Measurements from ENCODE around the gene ERBB4. TPM values are rescaled to one million over a fixed set of nuclear protein-coding genes. Genes with fewer than 3 reads are reported as not detected.

The ERBB4 gene
- total RNA-seq, 5 donors from 2014 or later (not counting 1 experiment from before 2014, with no cell fraction given) = 0.03 to 0.06 TPM; not detected in 3

DNA sequence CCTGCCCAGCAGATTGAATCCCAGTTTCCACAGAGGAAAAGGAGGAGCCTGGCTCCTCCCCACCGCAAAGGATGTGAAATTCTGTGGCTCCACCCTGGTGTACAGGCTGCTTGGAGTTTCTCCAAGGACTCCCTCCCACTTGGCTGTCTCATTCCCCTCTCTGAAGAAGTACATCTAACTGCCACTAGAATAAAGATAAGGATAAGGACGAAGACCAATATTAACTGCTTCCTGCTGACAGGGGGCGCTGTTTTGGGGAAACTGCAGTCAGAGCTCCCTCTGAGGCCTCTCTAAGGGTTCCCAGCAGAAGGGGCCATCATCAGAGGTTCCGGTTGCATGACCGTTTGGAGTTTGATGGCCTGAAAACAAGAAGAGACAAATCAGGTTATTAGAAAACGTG is 1191.3 kb downstream of the ERBB4 start:
- Mint-ChIP-seq H3K27ac (no peak overlapping the region), H3K4me1 (no peaks in the 10 kb centered on the region), H3K36me3 (no peaks in the 10 kb centered on the region), H3K4me3 (no peak overlapping the region), H3K9me3 (peaks cover 0 to 6% (median 3%) of the 10 kb centered on the region in 3 donors), H3K27me3 (no peaks in the 10 kb centered on the region)
- no peak overlapping the region for H3K4me3 ChIP-seq (ENCODE audit: control insufficient read depth in 1 of 2, extremely low read depth in 1 of 2, low read length in 1 of 2)
- H3K36me3 ChIP-seq (ENCODE audit: control insufficient read depth in 2 of 2, extremely low read depth in 1 of 2, insufficient read depth in 1 of 2, low read length in 1 of 2) = no peaks in the 10 kb centered on the region
- ATAC-seq (replicated peaks in 1 of 4) (no peak), DNase-seq (no peak)
- no peaks in the 10 kb centered on the region for H3K4me1 ChIP-seq (ENCODE audit: control insufficient read depth in 1 of 2, extremely low read depth in 1 of 2, insufficient read depth in 2 of 2, low read length in 2 of 2)
- H3K27me3 ChIP-seq (replicated peaks in 1 of 2; ENCODE audit: control insufficient read depth in 2 of 2, extremely low read depth in 1 of 2, insufficient read depth in 2 of 2, low read length in 1 of 2) = no peaks in the 10 kb centered on the region
- CTCF ChIA-PET = no interaction called here
- H3K9me3 ChIP-seq = no peaks in the 10 kb centered on the region
- H3K27ac ChIP-seq (ENCODE audit: low read length) = no peak overlapping the region
- WGBS (ENCODE audit: insufficient coverage) = 82% methylated on average over 4 of the region's 6 CpGs
- POLR2A ChIA-PET = no interaction called here

DNA sequence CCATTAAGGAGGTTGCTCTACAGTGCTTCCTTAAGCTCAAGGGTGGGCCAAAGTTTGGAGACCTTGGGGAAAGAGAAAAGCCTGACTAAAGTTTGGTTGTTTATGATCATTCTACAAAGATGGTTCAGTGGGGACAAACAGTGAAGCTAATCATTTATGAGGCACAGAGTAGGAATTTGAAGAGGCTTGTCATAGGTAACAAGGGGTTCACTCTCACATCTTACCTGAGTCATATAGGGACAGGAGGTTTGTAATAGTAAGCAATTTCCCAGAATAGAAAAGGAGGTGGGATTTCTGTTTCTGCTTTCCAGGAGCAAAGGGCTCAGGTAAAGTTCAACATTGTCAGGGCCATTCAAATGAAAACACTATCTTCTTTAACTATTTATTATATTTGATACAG is 1194.3 kb downstream of the ERBB4 start:
- H3K4me3 Mint-ChIP-seq = no peak overlapping the region
- no peak for DNase-seq
- ATAC-seq (replicated peaks in 1 of 4) = no peak
- H3K9me3 ChIP-seq = no peaks in the 10 kb centered on the region
- no peaks in the 10 kb centered on the region for H3K27me3 ChIP-seq (replicated peaks in 1 of 2; ENCODE audit: control insufficient read depth in 2 of 2, extremely low read depth in 1 of 2, insufficient read depth in 2 of 2, low read length in 1 of 2)
- H3K4me1 ChIP-seq (ENCODE audit: control insufficient read depth in 1 of 2, extremely low read depth in 1 of 2, insufficient read depth in 2 of 2, low read length in 2 of 2) = no peaks in the 10 kb centered on the region
- ChIA-PET CTCF (no interaction called here), POLR2A (no interaction called here)
- no peaks in the 10 kb centered on the region for H3K36me3 Mint-ChIP-seq
- no peak overlapping the region for H3K4me3 ChIP-seq (ENCODE audit: control insufficient read depth in 1 of 2, extremely low read depth in 1 of 2, low read length in 1 of 2)
- no peaks in the 10 kb centered on the region for H3K27me3 Mint-ChIP-seq
- H3K4me1 Mint-ChIP-seq = no peaks in the 10 kb centered on the region
- no peaks in the 10 kb centered on the region for H3K36me3 ChIP-seq (ENCODE audit: control insufficient read depth in 2 of 2, extremely low read depth in 1 of 2, insufficient read depth in 1 of 2, low read length in 1 of 2)
- H3K27ac Mint-ChIP-seq = no peak overlapping the region
- H3K27ac ChIP-seq (ENCODE audit: low read length) = no peak overlapping the region
- peaks cover 0 to 6% (median 3%) of the 10 kb centered on the region in 3 donors for H3K9me3 Mint-ChIP-seq

DNA sequence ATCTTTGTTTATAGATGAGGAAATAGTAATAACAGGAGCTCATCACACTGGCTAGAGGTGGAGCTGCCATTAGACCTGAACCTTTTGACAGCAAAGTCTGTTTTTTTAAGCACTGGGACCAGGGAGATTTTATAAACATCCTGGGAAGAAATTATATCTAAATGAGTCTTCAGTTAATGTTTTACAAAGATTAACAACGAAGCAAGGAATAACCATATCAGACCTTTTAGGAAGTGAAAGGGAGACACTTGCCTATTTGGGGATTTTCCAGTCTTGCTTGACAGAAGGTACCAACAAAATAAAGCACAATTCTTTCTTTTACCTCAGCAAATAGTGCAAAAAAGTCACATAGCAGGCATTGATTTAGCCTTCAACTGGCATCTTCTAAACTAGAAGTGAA is 1205.2 kb downstream of the ERBB4 start:
- H3K4me1 Mint-ChIP-seq = no peaks in the 10 kb centered on the region
- H3K4me3 Mint-ChIP-seq = no peak overlapping the region
- ATAC-seq (replicated peaks in 1 of 4) (no peak), DNase-seq (no peak)
- H3K36me3 Mint-ChIP-seq = no peaks in the 10 kb centered on the region
- H3K27me3 Mint-ChIP-seq = no peaks in the 10 kb centered on the region
- H3K27ac Mint-ChIP-seq = no peak overlapping the region
- H3K27ac ChIP-seq (ENCODE audit: low read length) = no peak overlapping the region
- no peaks in the 10 kb centered on the region for H3K9me3 ChIP-seq
- H3K27me3 ChIP-seq (replicated peaks in 1 of 2; ENCODE audit: control insufficient read depth in 2 of 2, extremely low read depth in 1 of 2, insufficient read depth in 2 of 2, low read length in 1 of 2) = no peaks in the 10 kb centered on the region
- WGBS (ENCODE audit: insufficient coverage) = no CpG with 5 or more reads among the region's 1 CpG
- H3K9me3 Mint-ChIP-seq = peaks cover 0 to 3% (median 0%) of the 10 kb centered on the region in 3 donors
- H3K36me3 ChIP-seq (ENCODE audit: control insufficient read depth in 2 of 2, extremely low read depth in 1 of 2, insufficient read depth in 1 of 2, low read length in 1 of 2) = no peaks in the 10 kb centered on the region
- POLR2A ChIA-PET = interaction anchor here in 1 of 2 donors (0.6 kb wide), 1 partner anchor 1731 kb away, joined by 3 read pairs; no protein-coding TSS in a partner anchor
- no peak overlapping the region for H3K4me3 ChIP-seq (ENCODE audit: control insufficient read depth in 1 of 2, extremely low read depth in 1 of 2, low read length in 1 of 2)
- no peaks in the 10 kb centered on the region for H3K4me1 ChIP-seq (ENCODE audit: control insufficient read depth in 1 of 2, extremely low read depth in 1 of 2, insufficient read depth in 2 of 2, low read length in 2 of 2)
- CTCF ChIA-PET = no interaction called here

DNA sequence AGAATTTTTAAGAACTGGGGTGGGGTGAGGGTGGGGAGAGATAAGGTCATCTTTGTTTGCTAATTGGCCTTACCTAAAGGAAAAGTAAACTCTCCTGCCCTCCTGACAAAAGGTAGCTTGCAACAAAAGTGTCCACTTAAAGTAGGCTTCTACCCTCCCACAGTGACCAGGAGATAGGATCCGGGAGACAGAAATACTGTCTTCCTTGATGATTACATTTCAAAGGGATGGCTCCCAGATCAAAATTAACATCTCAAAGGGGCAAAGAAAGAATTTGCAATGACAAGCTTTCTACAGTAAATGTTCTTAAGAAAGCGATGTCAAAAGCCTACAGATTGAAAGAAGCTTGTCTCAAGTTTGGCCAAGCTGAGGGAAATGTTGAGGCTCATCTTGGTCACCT is 1206.9 kb downstream of the ERBB4 start:
- H3K27me3 Mint-ChIP-seq = no peaks in the 10 kb centered on the region
- ChIA-PET CTCF (no interaction called here), POLR2A (interaction anchor here in 1 of 2 donors (0.6 to 0.7 kb wide), 2 partner anchors 62 to 1465 kb away, joined by 5 to 8 read pairs; no protein-coding TSS in a partner anchor)
- no peak overlapping the region for H3K4me3 Mint-ChIP-seq
- H3K9me3 Mint-ChIP-seq = peaks cover 0 to 2% (median 0%) of the 10 kb centered on the region in 3 donors
- ATAC-seq (replicated peaks in 1 of 4) = no peak
- 38% methylated on average over 1 of the region's 2 CpGs for WGBS (ENCODE audit: insufficient coverage)
- H3K27ac Mint-ChIP-seq = no peak overlapping the region
- no peaks in the 10 kb centered on the region for H3K36me3 Mint-ChIP-seq
- Histone ChIP-seq H3K27ac (ENCODE audit: low read length) (no peak overlapping the region), H3K9me3 (no peaks in the 10 kb centered on the region), H3K4me1 (ENCODE audit: control insufficient read depth in 1 of 2, extremely low read depth in 1 of 2, insufficient read depth in 2 of 2, low read length in 2 of 2) (no peaks in the 10 kb centered on the region), H3K27me3 (replicated peaks in 1 of 2; ENCODE audit: control insufficient read depth in 2 of 2, extremely low read depth in 1 of 2, insufficient read depth in 2 of 2, low read length in 1 of 2) (no peaks in the 10 kb centered on the region), H3K4me3 (ENCODE audit: control insufficient read depth in 1 of 2, extremely low read depth in 1 of 2, low read length in 1 of 2) (no peak overlapping the region), H3K36me3 (ENCODE audit: control insufficient read depth in 2 of 2, extremely low read depth in 1 of 2, insufficient read depth in 1 of 2, low read length in 1 of 2) (no peaks in the 10 kb centered on the region)
- H3K4me1 Mint-ChIP-seq = no peaks in the 10 kb centered on the region
- no peak for DNase-seq

DNA sequence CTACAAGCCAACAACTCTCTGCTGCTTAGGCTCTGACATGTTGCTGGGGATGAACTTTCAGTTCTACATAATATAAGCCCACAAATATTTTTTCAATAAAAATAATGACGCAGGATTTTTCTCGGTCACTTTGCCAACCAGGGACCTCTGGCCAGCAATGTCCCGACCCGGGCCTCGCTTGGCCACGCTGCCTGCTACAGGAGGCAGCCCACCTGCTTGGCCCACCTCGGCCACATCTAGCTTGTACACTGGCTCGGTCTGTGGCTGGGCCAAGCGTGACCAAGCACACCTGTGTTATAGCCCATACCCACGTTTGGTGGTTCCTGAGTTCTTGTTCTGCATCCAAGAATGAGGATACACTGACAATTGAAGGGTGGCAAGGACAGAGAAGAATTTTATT is 1208.7 kb downstream of the ERBB4 start:
- H3K4me3 Mint-ChIP-seq = no peak overlapping the region
- H3K9me3 Mint-ChIP-seq = peaks cover 4 to 5% (median 4%) of the 10 kb centered on the region in 3 donors
- ChIA-PET POLR2A (no interaction called here), CTCF (no interaction called here)
- H3K4me1 Mint-ChIP-seq = no peaks in the 10 kb centered on the region
- no peaks in the 10 kb centered on the region for H3K27me3 Mint-ChIP-seq
- no peaks in the 10 kb centered on the region for H3K9me3 ChIP-seq
- H3K4me1 ChIP-seq (ENCODE audit: control insufficient read depth in 1 of 2, extremely low read depth in 1 of 2, insufficient read depth in 2 of 2, low read length in 2 of 2) = no peaks in the 10 kb centered on the region
- H3K4me3 ChIP-seq (ENCODE audit: control insufficient read depth in 1 of 2, extremely low read depth in 1 of 2, low read length in 1 of 2) = no peak overlapping the region
- no peaks in the 10 kb centered on the region for H3K36me3 Mint-ChIP-seq
- WGBS (ENCODE audit: insufficient coverage) = 83% methylated on average over 10 of the region's 10 CpGs
- no peaks in the 10 kb centered on the region for H3K27me3 ChIP-seq (replicated peaks in 1 of 2; ENCODE audit: control insufficient read depth in 2 of 2, extremely low read depth in 1 of 2, insufficient read depth in 2 of 2, low read length in 1 of 2)
- no peak for DNase-seq
- H3K27ac Mint-ChIP-seq = no peak overlapping the region
- no peak for ATAC-seq (replicated peaks in 1 of 4)
- no peaks in the 10 kb centered on the region for H3K36me3 ChIP-seq (ENCODE audit: control insufficient read depth in 2 of 2, extremely low read depth in 1 of 2, insufficient read depth in 1 of 2, low read length in 1 of 2)
- H3K27ac ChIP-seq (ENCODE audit: low read length) = no peak overlapping the region

DNA sequence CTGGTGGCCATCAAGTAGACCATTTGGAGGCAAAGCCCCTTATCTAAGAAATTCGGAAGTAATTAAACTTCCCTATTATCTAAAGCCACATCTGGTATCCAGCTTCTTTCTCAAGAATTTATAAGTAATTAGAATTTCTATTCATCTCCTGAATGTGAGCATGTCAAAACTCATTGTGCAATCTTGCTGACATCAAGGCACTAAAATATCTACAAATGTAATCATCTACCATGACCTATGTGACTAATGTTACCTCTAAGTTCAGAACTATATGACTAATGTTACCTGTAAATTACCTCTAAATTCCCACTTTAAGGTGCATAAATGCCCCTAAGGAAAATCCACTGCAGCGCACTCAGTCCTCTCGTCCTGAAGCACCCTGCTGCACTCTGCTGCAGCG is 1209.2 kb downstream of the ERBB4 start:
- WGBS (ENCODE audit: insufficient coverage) = 89% methylated on average over 3 of the region's 4 CpGs
- CTCF ChIA-PET = no interaction called here
- Histone ChIP-seq H3K36me3 (ENCODE audit: control insufficient read depth in 2 of 2, extremely low read depth in 1 of 2, insufficient read depth in 1 of 2, low read length in 1 of 2) (no peaks in the 10 kb centered on the region), H3K27ac (ENCODE audit: low read length) (no peak overlapping the region), H3K4me1 (ENCODE audit: control insufficient read depth in 1 of 2, extremely low read depth in 1 of 2, insufficient read depth in 2 of 2, low read length in 2 of 2) (no peaks in the 10 kb centered on the region), H3K9me3 (no peaks in the 10 kb centered on the region), H3K27me3 (replicated peaks in 1 of 2; ENCODE audit: control insufficient read depth in 2 of 2, extremely low read depth in 1 of 2, insufficient read depth in 2 of 2, low read length in 1 of 2) (no peaks in the 10 kb centered on the region), H3K4me3 (ENCODE audit: control insufficient read depth in 1 of 2, extremely low read depth in 1 of 2, low read length in 1 of 2) (no peak overlapping the region)
- Mint-ChIP-seq H3K9me3 (peaks cover 3 to 9% (median 8%) of the 10 kb centered on the region in 3 donors), H3K27me3 (no peaks in the 10 kb centered on the region), H3K4me1 (no peaks in the 10 kb centered on the region), H3K27ac (no peak overlapping the region), H3K4me3 (no peak overlapping the region), H3K36me3 (no peaks in the 10 kb centered on the region)
- ATAC-seq (replicated peaks in 1 of 4) = no peak
- DNase-seq = no peak
- POLR2A ChIA-PET = no interaction called here

DNA sequence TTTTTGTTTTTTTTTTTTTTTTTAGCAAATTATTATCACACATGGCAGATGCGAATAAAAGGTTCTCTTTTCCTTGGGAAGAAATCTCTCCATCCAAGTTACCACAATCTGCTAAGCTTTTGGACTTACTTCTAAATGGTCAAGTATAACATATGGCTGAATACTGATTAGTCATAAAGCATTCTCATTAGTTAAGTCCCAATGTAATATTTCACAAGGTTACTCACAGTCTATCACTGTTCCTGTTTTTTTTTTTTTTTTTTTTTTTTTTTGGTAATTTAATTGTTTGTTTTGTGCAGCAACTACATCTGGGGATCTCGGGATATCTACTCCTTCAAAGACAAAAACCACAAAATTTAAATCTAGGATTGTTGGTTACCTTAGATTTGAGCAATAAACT is 1210.5 kb downstream of the ERBB4 start:
- H3K27me3 Mint-ChIP-seq = no peaks in the 10 kb centered on the region
- CTCF ChIA-PET = no interaction called here
- no peak overlapping the region for H3K27ac ChIP-seq (ENCODE audit: low read length)
- H3K4me1 ChIP-seq (ENCODE audit: control insufficient read depth in 1 of 2, extremely low read depth in 1 of 2, insufficient read depth in 2 of 2, low read length in 2 of 2) = no peaks in the 10 kb centered on the region
- H3K36me3 ChIP-seq (ENCODE audit: control insufficient read depth in 2 of 2, extremely low read depth in 1 of 2, insufficient read depth in 1 of 2, low read length in 1 of 2) = no peaks in the 10 kb centered on the region
- POLR2A ChIA-PET = no interaction called here
- no peak overlapping the region for H3K4me3 ChIP-seq (ENCODE audit: control insufficient read depth in 1 of 2, extremely low read depth in 1 of 2, low read length in 1 of 2)
- no peaks in the 10 kb centered on the region for H3K36me3 Mint-ChIP-seq
- H3K4me3 Mint-ChIP-seq = no peak overlapping the region
- H3K9me3 ChIP-seq = no peaks in the 10 kb centered on the region
- H3K27me3 ChIP-seq (replicated peaks in 1 of 2; ENCODE audit: control insufficient read depth in 2 of 2, extremely low read depth in 1 of 2, insufficient read depth in 2 of 2, low read length in 1 of 2) = no peaks in the 10 kb centered on the region
- WGBS (ENCODE audit: insufficient coverage) = no CpG with 5 or more reads among the region's 2 CpGs
- H3K4me1 Mint-ChIP-seq = no peaks in the 10 kb centered on the region
- DNase-seq = no peak
- H3K27ac Mint-ChIP-seq = no peak overlapping the region
- ATAC-seq (replicated peaks in 1 of 4) = no peak
- H3K9me3 Mint-ChIP-seq = peaks cover 3 to 16% (median 15%) of the 10 kb centered on the region in 3 donors

Measured in T-cell (primary cell).